Endothelial cell of umbilical vein (primary cell): Measurements from ENCODE around the gene HK3. TPM values are rescaled to one million over a fixed set of nuclear protein-coding genes. Genes with fewer than 3 reads are reported as not detected.

Experiments
- BruUV-seq: library from RNA; stranded (reverse); fragments of 400-500 nt; replicated peaks from 2 replicates; lab custom pipeline; 2021; lab: Mats Ljungman, UMichigan
- CTCF ChIA-PET: fragments of 300-600, 350-600 bp; sonication (Branson Sonifier 250); formaldehyde crosslinking; loops from one replicate; lab custom pipeline; 2021; ENCODE audit warnings: antibody characterized with exemption, inconsistent platforms; lab: Charles Lee
- POLR2A ChIA-PET: fragments of 300-600, 350-600 bp; sonication (Branson Sonifier 250); formaldehyde crosslinking; loops from one replicate; lab custom pipeline; 2021; ENCODE audit warnings: antibody characterized with exemption, inconsistent platforms; lab: Charles Lee
- DNase-seq: peaks from one replicate; pipeline ENCODE4 v3.0.0-alpha.2; 2011; ENCODE audit warnings: low read depth, low spot score
- FAIRE-seq: peaks from 2 replicates; lab custom pipeline; 2011; peaks lifted over from hg19 to GRCh38; lab: Jason Lieb, UNC
- H2AFZ ChIP-seq: 2 replicates; pipeline ENCODE4 v1.6.0; 2012; ENCODE audit warnings: low read depth, low read length, control low read depth, inconsistent platforms
- H3K27ac ChIP-seq: 2 replicates; pipeline ENCODE4 v1.5.1; 2011; ENCODE audit warnings: low read depth, mild to moderate bottlenecking, control low read depth, low read length, moderate library complexity; ENCODE audit not compliant: insufficient read depth
- H3K27me3 ChIP-seq, 2 experiments: 2 replicates each; pipeline versions ENCODE4 v1.6.0 to v1.6.1; 2011; ENCODE audit warnings: low read length in 2 of 2, mixed read lengths in 1 of 2; ENCODE audit not compliant: control insufficient read depth in 2 of 2, insufficient read depth in 2 of 2
- H3K36me3 ChIP-seq, 2 experiments: 2 replicates in 1 of 2; 3 replicates in 1 of 2; pipeline ENCODE4 v1.5.1; 2011; ENCODE audit warnings: low read length in 2 of 2, mild to moderate bottlenecking in 1 of 2, moderate library complexity in 1 of 2; ENCODE audit not compliant: control insufficient read depth in 2 of 2, insufficient read depth in 2 of 2; ENCODE audit errors: extremely low read depth in 1 of 2
- H3K4me1 ChIP-seq: 3 replicates; pipeline ENCODE4 v1.5.1; 2011; ENCODE audit warnings: mild to moderate bottlenecking, low read length; ENCODE audit not compliant: control insufficient read depth, insufficient read depth; ENCODE audit errors: extremely low read depth
- H3K4me2 ChIP-seq: 2 replicates; pipeline ENCODE4 v1.6.1; 2011; ENCODE audit warnings: low read length, control low read depth, mixed read lengths; ENCODE audit not compliant: insufficient read depth
- H3K4me3 ChIP-seq, 3 experiments: fragments of 200-600 bp in 1 of 3; sonication (generic), shearing (Covaris generic) in 1 of 3; replicated peaks in 1 of 3; 2 replicates each; pipeline ENCODE4 v1.5.1; 2011 to 2016; ENCODE audit warnings: control low read depth in 3 of 3, low read length in 3 of 3, mild to moderate bottlenecking in 2 of 3, inconsistent platforms in 1 of 3, low read depth in 1 of 3, moderate library complexity in 1 of 3; ENCODE audit not compliant: insufficient read depth in 1 of 3
- H3K79me2 ChIP-seq: 2 replicates; pipeline ENCODE4 v1.6.0; 2012; ENCODE audit warnings: low read length, inconsistent platforms; ENCODE audit not compliant: control insufficient read depth, insufficient read depth
- H3K9ac ChIP-seq: replicated peaks from 2 replicates; pipeline ENCODE3; 2011; ENCODE audit warnings: low read length, control low read depth; ENCODE audit not compliant: insufficient read depth; ENCODE audit errors: extremely low read depth
- H3K9me1 ChIP-seq: replicated peaks from 3 replicates; pipeline ENCODE4 v1.6.0; 2011; ENCODE audit warnings: mild to moderate bottlenecking, low read length; ENCODE audit not compliant: control insufficient read depth, insufficient read depth; ENCODE audit errors: extremely low read depth
- H3K9me3 ChIP-seq: replicated peaks from 2 replicates; pipeline ENCODE4 v1.5.1; 2012; ENCODE audit warnings: low read length, inconsistent platforms; ENCODE audit not compliant: control insufficient read depth, insufficient read depth
- H4K20me1 ChIP-seq: replicated peaks from 2 replicates; pipeline ENCODE3; 2011; ENCODE audit warnings: mild to moderate bottlenecking, low read length; ENCODE audit not compliant: control insufficient read depth, insufficient read depth; ENCODE audit errors: extremely low read depth
- EZH2 ChIP-seq: IDR thresholded peaks from 2 replicates; pipeline ENCODE4 v1.6.1; 2012; ENCODE audit warnings: borderline replicate concordance, low read depth, mild to moderate bottlenecking, moderate library complexity, low read length, inconsistent platforms; ENCODE audit not compliant: severe bottlenecking
- FOS ChIP-seq: IDR thresholded peaks from 2 replicates; pipeline ENCODE4 v1.6.1; 2011; ENCODE audit warnings: mild to moderate bottlenecking, low read length, moderate library complexity, borderline replicate concordance; ENCODE audit not compliant: insufficient read depth
- GATA2 ChIP-seq: IDR thresholded peaks from 2 replicates; pipeline ENCODE4 v1.7.0; 2011; ENCODE audit warnings: low read depth, mild to moderate bottlenecking, moderate library complexity, mixed read lengths, low read length; ENCODE audit not compliant: insufficient read length, insufficient read depth
- JUN ChIP-seq: IDR thresholded peaks from 2 replicates; pipeline ENCODE4 v1.6.1; 2011; ENCODE audit warnings: borderline replicate concordance, low read depth; ENCODE audit not compliant: insufficient read length, insufficient read depth
- MAX ChIP-seq: IDR thresholded peaks from 2 replicates; pipeline ENCODE4 v1.6.1; 2011; ENCODE audit not compliant: insufficient read depth, insufficient read length
- MYC ChIP-seq: IDR thresholded peaks from one replicate; pipeline ENCODE4 v1.6.1; 2011; ENCODE audit warnings: mild to moderate bottlenecking, low read depth, low read length
- POLR2A ChIP-seq: IDR thresholded peaks from 2 replicates; pipeline ENCODE4 v1.6.1; 2012; ENCODE audit warnings: low read depth, mild to moderate bottlenecking, control low read depth, low read length
- POLR2AphosphoS5 ChIP-seq: IDR thresholded peaks from 2 replicates; pipeline ENCODE4 v1.6.1; 2012; ENCODE audit warnings: low read depth, mild to moderate bottlenecking, control low read depth, low read length, moderate library complexity; ENCODE audit not compliant: insufficient read depth
- dilution Hi-C: fragments of 300-500 bp; cut with MboI; formaldehyde crosslinking; loops from one replicate; pipeline ENCODE4 v1.15.0; 2019; ENCODE audit warnings: low sequenced_read_pairs; ENCODE audit not compliant: extremely low pct_ligation_motif_present
- intact Hi-C: fragments of 100-400 bp; cut with micrococcal nuclease; formaldehyde crosslinking; loops from one replicate; pipeline ENCODE4 v1.10.0; 2022
- polyA plus RNA-seq, 4 experiments: library from polyadenylated mRNA; depleted of rRNA in 3 of 4; stranded (reverse) in 3 of 4; unstranded in 1 of 4; fragments of >200 nt; gene quantifications; 2 replicates each; pipeline versions ENCODE4 v1.2.1 to v1.2.3, GENCODE V29; 2011 to 2012; ENCODE audit warnings: missing spikeins in 1 of 4
- total RNA-seq: library from RNA; stranded (reverse); gene quantifications from 2 replicates; pipeline ENCODE4 v1.2.3, GENCODE V29; 2021
- TF ChIP-seq, protein P1 (sequence below), 2 donors: IDR thresholded peaks; 1 replicate in 1 of 2; 2 replicates in 1 of 2; pipeline ENCODE4 v1.5.1; 2011; ENCODE audit warnings: low read length in 2 of 2, mild to moderate bottlenecking in 2 of 2, moderate library complexity in 2 of 2, control low read depth in 1 of 2, inconsistent platforms in 1 of 2, low read depth in 1 of 2; ENCODE audit not compliant: insufficient read depth in 1 of 2; ENCODE audit errors: extremely low read depth in 1 of 2

HK3 gene
- total and polyA plus RNA-seq, 2 donors (not counting 3 experiments of a cell fraction or from before 2014, with no cell fraction given) = not detected

DNA sequence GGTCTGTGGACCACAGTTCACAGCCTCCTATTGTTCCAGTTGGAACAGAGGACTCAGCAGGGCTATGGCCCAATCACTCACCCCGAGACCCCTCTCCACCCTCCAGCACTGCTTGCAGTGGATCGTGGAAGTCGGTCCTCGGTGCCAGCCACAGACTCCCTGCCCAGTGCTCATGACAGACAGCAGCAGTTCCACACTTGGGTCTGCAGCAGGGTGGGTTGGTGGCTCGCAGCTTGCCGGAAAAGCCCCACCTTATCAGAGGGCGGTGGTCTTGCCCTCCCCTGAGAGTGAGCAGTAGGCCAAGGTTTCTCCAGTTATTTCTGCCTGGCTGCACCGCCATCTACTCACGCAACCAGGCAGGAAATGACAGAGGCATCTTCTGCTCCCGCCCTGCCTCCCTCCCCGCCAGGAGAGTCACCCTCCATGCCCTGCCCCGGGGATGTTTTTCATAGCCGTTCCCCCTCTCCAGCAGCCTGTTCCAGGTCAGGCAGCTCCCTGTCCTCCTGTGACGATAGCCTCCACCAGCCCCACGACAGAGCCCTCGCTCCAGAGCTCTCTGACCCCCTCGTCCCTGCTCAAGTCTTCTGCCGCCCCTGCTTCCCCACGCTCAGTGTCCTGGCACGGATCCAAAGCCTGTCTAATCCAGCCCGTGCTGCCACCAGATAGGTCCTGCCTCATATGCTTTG lies 54.3 kb downstream of the HK3 start:
- H3K9me1 ChIP-seq = no peaks in the 10 kb centered on the region
- no peaks in the 10 kb centered on the region for H3K27me3 ChIP-seq
- dilution Hi-C loops (no loop called here), intact Hi-C loops (no loop called here)
- no peaks in the 10 kb centered on the region for H3K9me3 ChIP-seq
- DNase-seq (no peak), FAIRE-seq (no peak)
- no peak overlapping the region for H3K9ac ChIP-seq
- H3K4me1 ChIP-seq = no peaks in the 10 kb centered on the region
- no peak overlapping the region for H3K4me3 ChIP-seq
- CTCF ChIA-PET = interaction anchor here (1.9 kb wide), 1 partner anchor 184 kb away, joined by 6 read pairs; no protein-coding TSS in a partner anchor
- no peaks in the 10 kb centered on the region for H3K79me2 ChIP-seq
- no peaks in the 10 kb centered on the region for H3K36me3 ChIP-seq
- TF ChIP-seq EZH2 (no peak), POLR2AphosphoS5 (no peak), MAX (no peak), JUN (no peak), POLR2A (no peak), FOS (no peak), GATA2 (no peak), MYC (no peak)
- TF ChIP-seq, protein P1, sequence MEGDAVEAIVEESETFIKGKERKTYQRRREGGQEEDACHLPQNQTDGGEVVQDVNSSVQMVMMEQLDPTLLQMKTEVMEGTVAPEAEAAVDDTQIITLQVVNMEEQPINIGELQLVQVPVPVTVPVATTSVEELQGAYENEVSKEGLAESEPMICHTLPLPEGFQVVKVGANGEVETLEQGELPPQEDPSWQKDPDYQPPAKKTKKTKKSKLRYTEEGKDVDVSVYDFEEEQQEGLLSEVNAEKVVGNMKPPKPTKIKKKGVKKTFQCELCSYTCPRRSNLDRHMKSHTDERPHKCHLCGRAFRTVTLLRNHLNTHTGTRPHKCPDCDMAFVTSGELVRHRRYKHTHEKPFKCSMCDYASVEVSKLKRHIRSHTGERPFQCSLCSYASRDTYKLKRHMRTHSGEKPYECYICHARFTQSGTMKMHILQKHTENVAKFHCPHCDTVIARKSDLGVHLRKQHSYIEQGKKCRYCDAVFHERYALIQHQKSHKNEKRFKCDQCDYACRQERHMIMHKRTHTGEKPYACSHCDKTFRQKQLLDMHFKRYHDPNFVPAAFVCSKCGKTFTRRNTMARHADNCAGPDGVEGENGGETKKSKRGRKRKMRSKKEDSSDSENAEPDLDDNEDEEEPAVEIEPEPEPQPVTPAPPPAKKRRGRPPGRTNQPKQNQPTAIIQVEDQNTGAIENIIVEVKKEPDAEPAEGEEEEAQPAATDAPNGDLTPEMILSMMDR (IDR thresholded peaks at IDR 0.05; ENCODE audit: extremely low read depth in 1 of 2, insufficient read depth in 1 of 2, low read depth in 1 of 2, low read length in 2 of 2) = no peak
- BruUV-seq = no TSS peak
- POLR2A ChIA-PET = no interaction called here
- H4K20me1 ChIP-seq = no peaks in the 10 kb centered on the region
- H3K27ac ChIP-seq = no peak overlapping the region
- no peak overlapping the region for H2AFZ ChIP-seq
- no peak overlapping the region for H3K4me2 ChIP-seq
